Spleen (tissue), 7 donors: ENCODE measurements around the gene UNC119.

Source experiments
- CTCF ChIP-seq, 11 experiments: fragments of 200-600 bp in 7 of 11; fragments of 450-650 bp in 4 of 11; sonication (generic) in 4 of 11; IDR thresholded peaks in 8 of 11; conservative IDR thresholded peaks in 3 of 11; 1 replicate in 7 of 11; 2 replicates in 4 of 11; pipeline versions ENCODE4 v1.4.0 to v1.8.0; 2016 to 2021; ENCODE audit warnings: antibody characterized with exemption in 11 of 11, inconsistent platforms in 4 of 11, mild to moderate bottlenecking in 1 of 11
- POLR2A ChIP-seq, 3 donors: fragments of 450-650 bp; IDR thresholded peaks; one replicate each; pipeline ENCODE4 v1.5.1; 2017; ENCODE audit warnings: antibody characterized with exemption in 3 of 3, mild to moderate bottlenecking in 1 of 3
- donor health status: DM: no; HTN: no; CAD: no; lungs with moderate emphysema.
- donor health status: DM: no; HTN: no; CAD: no.
- donor health status: DM: no; HTN: no; CAD: no.

DNA sequence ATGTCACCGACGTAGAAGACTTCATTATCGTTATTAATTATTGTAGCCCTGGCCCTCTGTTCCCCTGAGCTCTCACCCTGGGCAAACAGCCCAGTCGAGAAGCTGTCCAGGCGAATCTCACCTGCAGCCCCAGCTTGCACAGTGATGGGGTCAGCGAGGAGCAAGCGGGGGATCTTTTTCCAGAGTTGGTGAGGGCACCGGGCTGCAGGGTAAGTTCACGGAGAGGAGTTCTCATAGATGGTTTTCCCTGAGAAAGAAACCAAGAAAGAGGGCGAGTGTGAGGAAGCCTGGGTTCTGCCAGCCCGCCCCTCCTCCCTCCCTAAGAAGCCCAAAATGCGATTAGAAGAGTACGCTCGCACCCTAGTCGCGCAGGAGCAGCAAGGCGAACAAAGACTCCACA is 46.0 kb upstream of the UNC119 start:
- TF ChIP-seq POLR2A (IDR thresholded peaks at IDR 0.05) (no peak), CTCF (IDR thresholded peaks at IDR 0.05 in 8 of 11, conservative IDR thresholded peaks at IDR 0.05 in 3 of 11) (no peak)
